C4-2B (cell line): ENCODE data around the gene MSX2.

Experiments used
- CTCF ChIP-seq: fragments of 450-650 bp; conservative IDR thresholded peaks from 2 replicates; pipeline ENCODE4 v1.5.1; 2017; ENCODE audit warnings: mild to moderate bottlenecking
- ZFX ChIP-seq: fragments of 450-650 bp; IDR thresholded peaks from 2 replicates; pipeline ENCODE4 v1.6.1; 2017

- TF ChIP-seq CTCF = peak; percentile 45
- TF ChIP-seq ZFX = no peak
These were observed 11.9 kb downstream of the MSX2 start for GRCh38 chr5:174736331-174736721.
